Neuron (in vitro differentiated cells): ENCODE measurements around the gene HECTD4.

ENCODE experiments used
- H2AFZ ChIP-seq: one replicate; pipeline ENCODE4 v1.6.1; 2013; ENCODE audit warnings: low read depth, mild to moderate bottlenecking, inconsistent platforms, low read length, moderate library complexity
- H3K27me3 ChIP-seq: one replicate; pipeline ENCODE4 v1.6.1; 2013; ENCODE audit warnings: low read length; ENCODE audit not compliant: insufficient read depth
- H3K36me3 ChIP-seq: one replicate; pipeline ENCODE4 v1.6.1; 2013; ENCODE audit warnings: low read length; ENCODE audit not compliant: insufficient read depth
- H3K4me1 ChIP-seq: one replicate; pipeline ENCODE4 v1.6.1; 2013; ENCODE audit warnings: low read length; ENCODE audit not compliant: insufficient read depth
- H3K4me3 ChIP-seq: 2 replicates; pipeline ENCODE4 v1.5.1; 2013; ENCODE audit warnings: mild to moderate bottlenecking, low read length, moderate library complexity
- H3K9me3 ChIP-seq: one replicate; pipeline ENCODE4 v1.6.1; 2013; ENCODE audit warnings: low read length

Gene HECTD4

DNA sequence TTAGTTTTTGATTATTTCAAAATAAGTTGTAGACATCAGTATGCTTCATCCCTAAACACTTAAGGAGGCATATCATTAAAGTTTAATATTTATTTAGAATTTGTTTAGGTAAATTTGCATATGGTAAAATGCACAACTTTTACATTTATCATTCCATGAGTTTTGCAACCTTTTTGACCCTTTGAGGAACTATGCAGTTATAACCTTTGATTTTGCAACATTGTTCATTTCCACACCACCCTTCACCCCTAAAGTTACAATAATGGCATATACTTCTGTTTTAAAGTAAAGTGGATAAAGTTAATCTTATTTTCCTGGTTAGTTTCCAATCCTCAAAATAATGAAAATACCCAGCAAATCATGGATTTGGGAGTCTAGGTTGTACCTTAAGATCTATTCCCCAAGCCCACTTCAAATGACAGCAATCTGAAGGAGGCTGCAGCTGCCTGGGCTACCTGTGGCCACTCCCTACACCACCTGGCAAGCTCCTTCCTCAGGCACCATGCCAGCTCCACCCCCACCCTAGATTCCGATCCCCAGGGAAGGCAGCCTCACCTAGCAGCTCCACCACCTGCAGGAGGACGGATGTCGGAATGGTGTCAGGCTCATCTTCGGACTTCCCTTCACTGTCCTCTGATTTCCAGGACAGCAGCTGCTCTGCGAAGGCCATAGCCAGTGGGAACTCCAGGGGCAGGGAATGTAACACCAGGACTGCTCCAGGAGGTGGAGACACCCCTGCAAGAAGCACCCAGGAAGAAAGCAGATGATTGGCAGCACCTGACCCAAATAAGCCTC, 191.8 kb downstream of the HECTD4 start:
- Histone ChIP-seq H3K4me3 (no peak overlapping the region), H3K27me3 (no peaks in the 10 kb centered on the region), H2AFZ (no peak overlapping the region), H3K36me3 (peaks cover 61% of the 10 kb centered on the region), H3K4me1 (no peaks in the 10 kb centered on the region), H3K9me3 (no peaks in the 10 kb centered on the region)

GRCh38 chr12:112188130-112188830, 194.0 kb downstream of the HECTD4 start:
- H3K9me3 ChIP-seq = no peaks in the 10 kb centered on the region
- H3K36me3 ChIP-seq = peaks cover 57% of the 10 kb centered on the region
- no peaks in the 10 kb centered on the region for H3K27me3 ChIP-seq
- H3K4me1 ChIP-seq = peaks cover 7% of the 10 kb centered on the region
- no peak overlapping the region for H3K4me3 ChIP-seq
- H2AFZ ChIP-seq = no peak overlapping the region

DNA sequence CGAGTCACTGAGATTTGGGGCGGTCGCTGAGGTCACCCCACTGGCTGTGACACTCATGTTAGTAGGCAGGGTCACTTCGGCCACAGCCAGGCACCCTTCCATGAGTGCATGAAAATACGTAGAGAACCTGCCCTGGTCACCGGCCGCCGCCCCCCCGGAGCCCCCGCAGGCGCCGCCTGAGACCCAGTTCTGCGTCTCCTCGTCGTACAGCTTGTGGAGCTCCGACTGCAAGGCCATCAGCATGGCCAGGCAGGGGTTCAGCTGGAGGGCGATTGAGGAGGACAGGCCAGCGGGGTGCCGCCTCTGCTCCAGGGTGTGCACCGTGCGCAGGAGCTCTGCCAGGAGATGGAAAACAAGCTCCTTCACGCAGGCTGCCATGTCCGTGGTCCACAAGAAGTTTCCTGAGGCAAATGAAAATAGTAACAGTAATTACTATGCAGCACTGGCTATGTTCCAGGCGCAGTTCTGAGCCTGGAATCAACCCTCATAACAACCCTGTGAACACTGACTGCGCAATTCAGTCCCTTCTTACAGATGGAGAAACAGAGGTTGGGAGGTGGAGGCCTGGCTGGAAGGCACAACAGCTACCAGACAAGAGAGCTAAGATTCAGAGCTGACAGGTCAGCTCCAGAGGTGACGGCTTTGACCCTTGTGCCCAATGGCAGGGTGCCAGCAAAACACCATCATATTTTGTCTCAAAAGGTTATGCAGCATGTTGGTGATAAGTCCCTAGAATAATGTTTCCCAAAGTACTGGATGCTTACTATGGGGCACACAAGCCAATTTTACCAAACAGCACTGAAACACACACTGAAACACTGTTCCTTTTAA, 196.9 kb downstream of the HECTD4 start:
- H2AFZ ChIP-seq = no peak overlapping the region
- H3K36me3 ChIP-seq = peaks cover 33% of the 10 kb centered on the region
- H3K27me3 ChIP-seq = no peaks in the 10 kb centered on the region
- H3K9me3 ChIP-seq = no peaks in the 10 kb centered on the region
- no peak overlapping the region for H3K4me3 ChIP-seq
- peaks cover 21% of the 10 kb centered on the region for H3K4me1 ChIP-seq

- peaks cover 41% of the 10 kb centered on the region for H3K36me3 ChIP-seq
- no peaks in the 10 kb centered on the region for H3K9me3 ChIP-seq
- H3K4me3 ChIP-seq = no peak overlapping the region
- H3K4me1 ChIP-seq = peaks cover 21% of the 10 kb centered on the region
- no peaks in the 10 kb centered on the region for H3K27me3 ChIP-seq
- H2AFZ ChIP-seq = no peak overlapping the region
Measured at GRCh38 chr12:112184056-112184887, 198.0 kb downstream of the HECTD4 start.

DNA sequence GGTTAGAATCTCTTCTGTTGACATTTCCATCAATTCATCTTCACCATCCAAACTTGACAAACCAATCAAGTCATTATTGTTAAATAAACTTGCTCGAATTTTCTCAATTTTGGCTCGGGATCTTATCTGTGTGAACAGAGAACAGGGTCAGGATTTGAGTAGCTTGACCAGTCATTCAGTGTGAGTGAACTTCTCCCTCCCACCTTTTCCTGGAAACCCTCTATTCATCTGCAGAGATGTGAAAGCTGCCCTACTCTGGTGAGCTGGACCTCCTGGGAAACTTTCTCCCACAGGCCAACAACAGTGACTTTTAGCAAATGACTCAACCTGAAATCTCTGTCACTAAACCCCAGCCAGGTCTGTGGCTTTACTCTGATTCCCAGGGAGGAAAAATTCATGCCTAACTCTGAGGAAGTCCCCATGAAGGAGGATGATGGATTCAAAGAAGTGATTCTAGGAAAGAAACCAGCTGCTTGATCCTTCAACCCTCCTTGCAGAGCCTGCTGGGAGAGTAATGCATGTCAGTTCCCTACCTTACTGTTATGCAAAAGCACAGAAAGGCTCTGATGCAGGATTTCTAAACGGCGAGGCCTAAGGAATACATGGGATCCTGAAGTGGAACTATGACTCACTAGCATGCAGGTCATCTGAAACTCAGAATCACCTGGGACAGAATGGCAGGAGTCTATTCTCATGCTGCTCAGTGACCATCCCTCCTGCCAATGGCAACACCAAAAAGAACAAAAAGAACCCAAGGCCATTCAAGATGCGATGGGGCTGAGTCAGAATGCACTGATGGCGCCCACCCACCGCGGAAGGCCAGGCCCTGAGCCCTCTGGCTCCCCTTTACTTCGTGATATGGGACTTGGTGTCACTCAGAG, 198.8 kb downstream of the HECTD4 start:
- H3K9me3 ChIP-seq = no peaks in the 10 kb centered on the region
- no peak overlapping the region for H3K4me3 ChIP-seq
- peaks cover 42% of the 10 kb centered on the region for H3K36me3 ChIP-seq
- H3K4me1 ChIP-seq = peaks cover 21% of the 10 kb centered on the region
- no peak overlapping the region for H2AFZ ChIP-seq
- H3K27me3 ChIP-seq = no peaks in the 10 kb centered on the region

DNA sequence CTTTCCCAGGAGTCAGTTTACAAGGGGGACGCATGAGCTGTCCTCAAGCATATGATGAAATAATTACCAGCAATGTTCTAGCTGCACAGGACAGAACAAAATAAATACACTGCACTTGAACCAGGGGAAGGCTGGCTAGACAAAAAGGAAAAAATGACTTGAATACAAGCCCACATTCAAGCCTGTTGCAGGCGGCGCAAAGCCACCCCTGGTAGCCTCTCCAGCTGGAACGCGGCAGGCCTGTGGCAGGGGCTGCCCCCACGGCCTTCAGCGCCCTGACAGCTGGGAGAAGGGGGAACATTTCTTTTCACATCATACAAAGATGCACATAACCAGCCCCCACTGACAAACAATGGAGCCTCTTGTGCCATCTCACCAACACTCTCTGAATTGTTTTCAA, 199.7 kb downstream of the HECTD4 start:
- Histone ChIP-seq H3K9me3 (no peaks in the 10 kb centered on the region), H3K4me3 (no peak overlapping the region), H3K36me3 (peaks cover 49% of the 10 kb centered on the region), H3K27me3 (no peaks in the 10 kb centered on the region), H3K4me1 (peaks cover 21% of the 10 kb centered on the region), H2AFZ (no peak overlapping the region)

DNA sequence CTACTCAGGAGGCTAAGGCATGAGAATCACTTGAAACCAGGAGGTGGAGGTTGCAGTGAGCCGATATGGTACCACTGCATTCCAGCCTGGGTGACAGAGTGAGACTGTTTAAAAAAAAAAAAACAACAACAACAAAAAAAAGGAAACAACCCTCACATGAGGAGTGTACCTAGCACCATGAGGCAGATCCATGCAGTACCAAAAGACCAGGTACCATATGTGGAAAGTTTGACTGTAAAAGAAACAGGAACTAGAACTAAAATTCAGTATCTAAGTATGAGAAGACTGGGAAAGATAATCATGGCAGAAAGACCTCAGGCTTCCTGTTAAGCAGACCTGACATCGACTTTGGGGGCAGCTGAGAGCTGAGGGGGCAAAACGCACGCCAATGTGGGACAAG, 201.8 kb downstream of the HECTD4 start:
- Histone ChIP-seq H3K27me3 (no peaks in the 10 kb centered on the region), H3K36me3 (peaks cover 62% of the 10 kb centered on the region), H3K4me1 (peaks cover 21% of the 10 kb centered on the region), H3K9me3 (no peaks in the 10 kb centered on the region), H2AFZ (no peak overlapping the region), H3K4me3 (no peak overlapping the region)

DNA sequence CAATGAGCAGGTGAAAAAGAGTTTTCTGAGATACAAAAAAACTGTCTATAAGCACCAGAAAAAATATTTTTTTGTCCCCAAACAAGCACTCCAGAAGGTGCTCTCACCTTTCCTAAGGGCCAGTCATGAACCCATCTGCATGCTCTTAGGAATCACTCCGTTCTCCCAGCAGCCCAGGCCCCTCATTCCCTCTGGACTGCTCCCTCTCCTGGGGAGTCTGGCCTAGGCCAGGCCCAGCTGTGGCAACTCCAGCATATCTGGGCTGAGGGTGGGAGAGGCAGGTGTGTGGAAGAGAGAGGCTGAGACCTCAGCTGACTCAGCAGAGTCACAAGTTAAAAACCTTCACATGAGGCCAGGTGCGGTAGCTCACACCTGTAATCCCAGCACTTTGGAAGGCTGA, 202.3 kb downstream of the HECTD4 start:
- Histone ChIP-seq H3K9me3 (no peaks in the 10 kb centered on the region), H3K4me3 (no peak overlapping the region), H3K27me3 (no peaks in the 10 kb centered on the region), H2AFZ (no peak overlapping the region), H3K36me3 (peaks cover 62% of the 10 kb centered on the region), H3K4me1 (peaks cover 21% of the 10 kb centered on the region)

GRCh38 chr12:112179341-112179740, 202.9 kb downstream of the HECTD4 start:
- no peaks in the 10 kb centered on the region for H3K9me3 ChIP-seq
- H2AFZ ChIP-seq = no peak overlapping the region
- H3K4me3 ChIP-seq = no peak overlapping the region
- no peaks in the 10 kb centered on the region for H3K27me3 ChIP-seq
- H3K36me3 ChIP-seq = peaks cover 59% of the 10 kb centered on the region
- peaks cover 21% of the 10 kb centered on the region for H3K4me1 ChIP-seq

DNA sequence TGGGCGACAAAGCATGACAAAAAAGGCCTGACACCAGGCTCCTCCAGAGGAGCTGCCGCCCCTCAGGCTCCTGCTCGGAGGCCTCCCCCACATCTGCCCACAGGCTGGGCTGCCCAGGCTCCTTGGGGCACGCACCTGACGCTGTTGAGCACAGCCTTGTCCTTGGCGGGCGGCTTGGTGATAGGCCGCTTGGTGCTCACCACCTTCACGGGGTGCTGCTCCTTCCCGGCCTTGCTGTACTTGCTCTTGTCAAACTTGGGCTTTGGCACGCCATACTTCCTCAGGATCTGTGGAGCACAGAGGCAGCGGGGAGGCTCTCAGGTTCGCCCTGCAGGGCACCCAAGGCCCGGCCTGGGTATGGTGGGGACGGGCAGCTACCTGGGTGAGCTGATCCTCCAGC, 203.4 kb downstream of the HECTD4 start:
- peaks cover 59% of the 10 kb centered on the region for H3K36me3 ChIP-seq

GRCh38 chr12:112176321-112177010, 205.8 kb downstream of the HECTD4 start:
- Histone ChIP-seq H3K4me1 (no peaks in the 10 kb centered on the region), H3K36me3 (peaks cover 70% of the 10 kb centered on the region), H3K9me3 (no peaks in the 10 kb centered on the region), H2AFZ (no peak overlapping the region), H3K27me3 (no peaks in the 10 kb centered on the region), H3K4me3 (no peak overlapping the region)

More for the DNA sequence above, 203.4 kb downstream of the HECTD4 start:
- Histone ChIP-seq H3K4me3 (no peak overlapping the region), H3K9me3 (no peaks in the 10 kb centered on the region), H3K27me3 (no peaks in the 10 kb centered on the region), H3K4me1 (peaks cover 19% of the 10 kb centered on the region), H2AFZ (no peak overlapping the region)
